Urinary bladder (tissue), 4 donors: ENCODE data around the gene SYNM. TPM values are rescaled to one million over a fixed set of nuclear protein-coding genes. Genes with fewer than 3 reads are reported as not detected.
"Not testable (repeated sequence)": the region's sequence is repeated elsewhere in the genome, so short reads cannot be mapped to it uniquely, and the experiment has no call there.

Experiments
- DNase-seq: peaks from one replicate; pipeline ENCODE4 v3.0.0-alpha.2; 2015; ENCODE audit errors: extremely low spot score
- H3K27ac ChIP-seq: one replicate; pipeline ENCODE4 v1.5.1; 2013; ENCODE audit warnings: low read depth, mild to moderate bottlenecking, moderate library complexity
- H3K36me3 ChIP-seq: one replicate; pipeline ENCODE4 v1.6.1; 2013; ENCODE audit warnings: mild to moderate bottlenecking, moderate library complexity; ENCODE audit not compliant: insufficient read depth
- H3K4me1 ChIP-seq: one replicate; pipeline ENCODE4 v1.6.1; 2013; ENCODE audit warnings: mild to moderate bottlenecking, moderate library complexity; ENCODE audit not compliant: insufficient read depth
- H3K4me3 ChIP-seq: one replicate; pipeline ENCODE4 v1.5.1; 2013; ENCODE audit warnings: low read depth, low read length
- WGBS: extraction: QIAGEN DNeasy Blood & Tissue Kit; methylation state at CpG from one replicate; pipeline ENCODE4 v1.1.7; 2013; 5-methylcytosine and 5-hydroxymethylcytosine counted together
- polyA plus RNA-seq: library from polyadenylated mRNA; stranded (reverse); fragments of 200-250 nt; gene quantifications from one replicate; pipeline ENCODE4 v1.2.3, GENCODE V29; 2013
- total RNA-seq: library from RNA; depleted of rRNA; stranded (reverse); fragments of >200 nt; gene quantifications from one replicate; pipeline ENCODE4 v1.2.3, GENCODE V29; 2014
- donor health status: healthy with polysubstance abuse.
- donor health status: healthy.

The SYNM gene
- total and polyA plus RNA-seq, 2 donors: 228 to 898 TPM

GRCh38 chr15:99074446-99074845 lies 30.4 kb upstream of the SYNM start:
- no peak for DNase-seq

GRCh38 chr15:99075059-99075652 lies 29.7 kb upstream of the SYNM start:
- not testable (repeated sequence) for H3K27ac ChIP-seq, H3K4me3 ChIP-seq, H3K4me1 ChIP-seq, DNase-seq, H3K36me3 ChIP-seq

More at GRCh38 chr15:99074446-99074845, 30.4 kb upstream of the SYNM start:
- H3K4me3 ChIP-seq: no peak overlapping the region
- 83% methylated on average over 5 of the region's 5 CpGs for WGBS
- no peak overlapping the region for H3K27ac ChIP-seq
- H3K4me1 ChIP-seq: no peaks in the 10 kb centered on the region
- H3K36me3 ChIP-seq: no peaks in the 10 kb centered on the region

DNA sequence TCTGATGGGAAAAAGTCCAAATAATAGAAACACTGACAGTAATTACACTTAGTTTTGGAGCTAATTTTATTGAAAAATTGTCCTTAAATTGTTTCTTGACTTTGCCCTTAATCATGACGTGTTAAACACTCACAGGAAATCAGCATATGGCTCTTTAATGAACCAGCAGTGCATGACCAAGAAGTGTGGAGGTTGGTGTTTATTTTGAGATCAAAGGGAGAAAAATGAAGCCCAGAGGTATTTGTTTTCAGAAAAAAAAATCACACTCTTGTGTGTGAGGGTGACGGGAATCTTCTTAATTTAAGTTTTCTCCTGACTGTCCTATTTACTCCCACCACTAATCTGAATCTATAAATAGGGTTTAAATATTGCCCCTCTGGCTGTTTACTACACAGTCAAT lies 28.8 kb upstream of the SYNM start:
- WGBS: 78% methylated on average over 2 of the region's 2 CpGs
- H3K4me1 ChIP-seq: no peaks in the 10 kb centered on the region
- no peak overlapping the region for H3K4me3 ChIP-seq
- H3K27ac ChIP-seq: no peak overlapping the region
- H3K36me3 ChIP-seq: no peaks in the 10 kb centered on the region
- DNase-seq: no peak

- Histone ChIP-seq H3K27ac (no peak overlapping the region), H3K4me3 (peak overlapping the region; percentile 10), H3K4me1 (no peaks in the 10 kb centered on the region), H3K36me3 (no peaks in the 10 kb centered on the region)
- 8% methylated on average over 10 of the region's 10 CpGs for WGBS
- DNase-seq: peak; percentile 62
These were observed 28.1 kb upstream of the SYNM start for GRCh38 chr15:99076555-99077308.

GRCh38 chr15:99082798-99083197 lies 22.1 kb upstream of the SYNM start:
- H3K4me3 ChIP-seq: no peak overlapping the region
- no peaks in the 10 kb centered on the region for H3K4me1 ChIP-seq
- DNase-seq: no peak
- no peak overlapping the region for H3K27ac ChIP-seq
- 92% methylated on average over 1 of the region's 1 CpG for whole genome bisulfite sequencing
- H3K36me3 ChIP-seq: no peaks in the 10 kb centered on the region

DNA sequence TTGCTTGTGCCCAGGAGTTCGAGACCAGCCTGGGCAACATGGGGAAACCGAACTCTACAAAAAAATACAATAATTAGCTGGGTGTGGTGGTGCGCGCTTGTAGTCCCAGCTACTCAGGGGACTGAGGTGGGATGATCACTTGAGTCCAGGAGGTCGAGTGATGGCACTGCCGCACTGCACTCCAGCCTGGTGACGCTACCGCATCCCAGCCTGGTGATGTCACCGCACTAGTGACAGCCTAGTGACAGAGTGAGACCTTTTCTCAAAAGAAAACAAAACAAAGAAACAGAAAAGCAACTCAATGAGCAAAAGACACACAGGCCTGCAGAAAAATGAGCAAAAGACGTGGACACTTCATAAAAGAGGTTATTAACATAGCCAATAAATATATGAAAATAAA lies 19.9 kb upstream of the SYNM start:
- 96% methylated on average over 10 of the region's 10 CpGs for WGBS
- DNase-seq: no peak
- Histone ChIP-seq H3K4me3 (no peak overlapping the region), H3K36me3 (no peaks in the 10 kb centered on the region), H3K4me1 (no peaks in the 10 kb centered on the region), H3K27ac (no peak overlapping the region)

- Histone ChIP-seq H3K4me1 (no peaks in the 10 kb centered on the region), H3K27ac (no peak overlapping the region), H3K36me3 (no peaks in the 10 kb centered on the region), H3K4me3 (no peak overlapping the region)
- WGBS: 74% methylated on average over 8 of the region's 8 CpGs
- no peak for DNase-seq
These were observed 19.2 kb upstream of the SYNM start for GRCh38 chr15:99085413-99086326.

DNA sequence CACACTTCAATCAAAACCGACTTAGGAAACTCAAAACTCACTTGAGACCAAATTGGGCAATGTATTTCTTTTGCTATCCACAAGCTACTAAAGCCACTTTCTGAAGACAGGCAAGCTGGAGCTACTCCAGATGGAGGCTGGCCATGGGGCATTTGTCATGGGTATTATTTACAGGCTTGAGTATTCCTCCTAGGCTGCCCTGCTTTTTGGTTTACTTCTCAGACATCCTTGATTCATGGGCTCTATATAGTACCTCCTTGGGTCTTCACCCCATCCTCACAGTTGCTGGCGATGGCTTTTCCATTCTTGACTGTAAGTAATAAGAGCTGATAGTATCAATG lies 18.6 kb upstream of the SYNM start:
- no peaks in the 10 kb centered on the region for H3K4me1 ChIP-seq
- no peak overlapping the region for H3K27ac ChIP-seq
- no peak for DNase-seq
- no peak overlapping the region for H3K4me3 ChIP-seq
- WGBS: 95% methylated on average over 2 of the region's 2 CpGs
- no peaks in the 10 kb centered on the region for H3K36me3 ChIP-seq

- H3K36me3 ChIP-seq: no peaks in the 10 kb centered on the region
- H3K27ac ChIP-seq: no peak overlapping the region
- no peak for DNase-seq
- WGBS: 92% methylated on average over 11 of the region's 11 CpGs
- H3K4me3 ChIP-seq: no peak overlapping the region
- H3K4me1 ChIP-seq: no peaks in the 10 kb centered on the region
These were observed 17.4 kb upstream of the SYNM start for GRCh38 chr15:99087405-99087943.

GRCh38 chr15:99090011-99090699 lies 14.7 kb upstream of the SYNM start:
- no peak for DNase-seq
- Histone ChIP-seq H3K27ac (no peak overlapping the region), H3K4me1 (no peaks in the 10 kb centered on the region), H3K4me3 (no peak overlapping the region), H3K36me3 (no peaks in the 10 kb centered on the region)
- 68% methylated on average over 3 of the region's 3 CpGs for WGBS

DNA sequence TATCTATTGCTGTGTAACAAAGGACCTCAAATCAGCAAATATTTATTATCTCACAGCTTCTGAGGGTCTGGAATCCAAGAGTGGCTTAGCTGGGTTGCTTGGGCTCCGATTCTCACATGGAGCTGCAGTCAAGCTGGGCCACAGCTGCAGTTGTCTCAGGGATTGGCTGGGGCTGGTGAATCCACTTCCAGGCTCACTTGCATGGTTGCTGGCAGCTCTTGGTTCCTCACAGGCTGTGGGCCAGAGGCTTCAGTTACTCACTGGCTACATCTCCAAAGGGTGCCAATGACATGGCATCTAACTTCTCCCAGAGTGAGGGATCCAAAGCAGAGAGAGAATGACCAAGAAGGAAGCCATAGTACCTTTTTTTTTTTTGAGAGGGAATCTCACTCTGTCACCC lies 13.9 kb upstream of the SYNM start:
- Histone ChIP-seq H3K36me3 (no peaks in the 10 kb centered on the region), H3K4me1 (no peaks in the 10 kb centered on the region), H3K27ac (no peak overlapping the region), H3K4me3 (no peak overlapping the region)
- no peak for DNase-seq
- 85% methylated on average over 1 of the region's 1 CpG for WGBS

- WGBS: 94% methylated on average over 13 of the region's 13 CpGs
- H3K4me1 ChIP-seq: no peaks in the 10 kb centered on the region
- H3K36me3 ChIP-seq: no peaks in the 10 kb centered on the region
- DNase-seq: no peak
- no peak overlapping the region for H3K27ac ChIP-seq
- H3K4me3 ChIP-seq: no peak overlapping the region
These were observed 12.2 kb upstream of the SYNM start for GRCh38 chr15:99092554-99093172.

DNA sequence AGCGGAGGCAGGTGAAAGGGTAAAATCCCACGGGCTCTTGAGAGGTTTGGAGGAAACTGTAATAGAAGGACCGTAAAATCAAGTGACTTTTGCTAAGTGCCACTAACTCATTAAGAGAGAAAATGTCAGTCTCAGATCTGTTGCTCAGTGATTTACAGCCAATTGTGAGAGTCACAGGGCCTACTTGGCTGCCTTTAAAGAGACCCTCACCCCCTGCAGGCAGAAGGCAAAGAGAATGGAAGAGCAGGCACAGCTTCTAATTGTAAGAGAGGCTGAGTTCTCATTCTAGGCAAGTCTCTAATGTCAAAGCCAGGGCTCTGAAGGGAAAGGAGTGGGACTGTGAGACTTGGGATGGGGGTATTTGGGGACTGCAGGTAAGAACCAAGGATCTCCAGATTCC lies 9.3 kb upstream of the SYNM start:
- no peak for DNase-seq
- Histone ChIP-seq H3K36me3 (no peaks in the 10 kb centered on the region), H3K4me1 (peaks cover 2% of the 10 kb centered on the region), H3K4me3 (no peak overlapping the region), H3K27ac (no peak overlapping the region)
- 62% methylated on average over 3 of the region's 3 CpGs for WGBS
